GM21515 (cell line): Measurements from ENCODE around the gene KLHL3.
A peak's percentile ranks its signal among the peaks of the same experiment; 100 is the strongest.
"Not testable (repeated sequence)": the region's sequence is repeated elsewhere in the genome, so short reads cannot be mapped to it uniquely, and the experiment has no call there.

Experiments used
- ATAC-seq: cut with Tn5 transposase; IDR thresholded peaks from one replicate; pipeline ENCODE4 v1.9.1; 2021; ENCODE audit not compliant: unreplicated experiment

The KLHL3 gene

GRCh38 chr5:137668637-137669036, 67.3 kb downstream of the KLHL3 start:
- ATAC-seq: no peak

GRCh38 chr5:137667341-137667740, 68.5 kb downstream of the KLHL3 start:
- ATAC-seq: no peak

- no peak for ATAC-seq
Observed at GRCh38 chr5:137666901-137667300, 69.0 kb downstream of the KLHL3 start.

- peak; percentile 20 for ATAC-seq
Observed at GRCh38 chr5:137666461-137666850, 69.4 kb downstream of the KLHL3 start.

GRCh38 chr5:137665678-137666460, 70.0 kb downstream of the KLHL3 start:
- peak; percentile 98 for ATAC-seq

- ATAC-seq: peak; percentile 92
Observed at GRCh38 chr5:137660349-137660817, 75.5 kb downstream of the KLHL3 start.

GRCh38 chr5:137659209-137659608, 76.7 kb downstream of the KLHL3 start:
- no peak for ATAC-seq

- no peak for ATAC-seq
Observed at GRCh38 chr5:137658324-137658723, 77.6 kb downstream of the KLHL3 start.

- ATAC-seq: no peak
Observed at GRCh38 chr5:137657073-137657472, 78.8 kb downstream of the KLHL3 start.

- no peak for ATAC-seq
Observed at GRCh38 chr5:137656558-137656957, 79.3 kb downstream of the KLHL3 start.

GRCh38 chr5:137651022-137651421, 84.9 kb downstream of the KLHL3 start:
- ATAC-seq: no peak

- no peak for ATAC-seq
Observed at GRCh38 chr5:137649228-137649935, 86.5 kb downstream of the KLHL3 start.

GRCh38 chr5:137648361-137648760, 87.5 kb downstream of the KLHL3 start:
- ATAC-seq: no peak

GRCh38 chr5:137647401-137647800, 88.5 kb downstream of the KLHL3 start:
- no peak for ATAC-seq

GRCh38 chr5:137646761-137647160, 89.1 kb downstream of the KLHL3 start:
- no peak for ATAC-seq

GRCh38 chr5:137643081-137643480, 92.8 kb downstream of the KLHL3 start:
- not testable (repeated sequence) for ATAC-seq

- ATAC-seq: no peak
Observed at GRCh38 chr5:137642091-137642490, 93.8 kb downstream of the KLHL3 start.

- no peak for ATAC-seq
Observed at GRCh38 chr5:137641148-137641547, 94.7 kb downstream of the KLHL3 start.

GRCh38 chr5:137639645-137640044, 96.2 kb downstream of the KLHL3 start:
- no peak for ATAC-seq

GRCh38 chr5:137638841-137639240, 97.0 kb downstream of the KLHL3 start:
- ATAC-seq: no peak

- ATAC-seq: no peak
Observed at GRCh38 chr5:137636830-137637714, 98.8 kb downstream of the KLHL3 start.
